ENCODE data around the gene KBTBD8. TPM values are rescaled to one million over a fixed set of nuclear protein-coding genes. Genes with fewer than 3 reads are reported as not detected.

The KBTBD8 gene
- total and polyA plus RNA-seq, 9 of the 15 experiments (the other 6 are each of a cell fraction or from before 2014, with no cell fraction given): 2.7 to 9.1 (median 5.6) TPM

GRCh38 chr3:67011414-67012131 lies 13.5 kb downstream of the KBTBD8 start (continued):
- TF ChIP-seq TCF3 (CRISPR knock-in tag; IDR thresholded peaks at IDR 0.05) (peak; percentile 71), MYC (IDR thresholded peaks at IDR 0.05; ENCODE audit: low read depth, low read length) (no peak), MYC (CRISPR knock-in tag; IDR thresholded peaks at IDR 0.05; ENCODE audit: borderline replicate concordance, low read depth) (no peak), ZNF224 (CRISPR knock-in tag; IDR thresholded peaks at IDR 0.05) (no peak), ZNF174 (CRISPR knock-in tag; IDR thresholded peaks at IDR 0.05) (no peak), MAX (CRISPR knock-in tag; IDR thresholded peaks at IDR 0.05) (no peak), KDM5B (IDR thresholded peaks at IDR 0.05; ENCODE audit: insufficient replicate concordance, low read depth, low read length) (no peak), BMI1 (IDR thresholded peaks at IDR 0.05; ENCODE audit: low read length) (no peak), CBFA2T3 (IDR thresholded peaks at IDR 0.05) (peak; percentile 85), POLR2G (IDR thresholded peaks at IDR 0.05; ENCODE audit: low read depth, low read length) (no peak), BCOR (IDR thresholded peaks at IDR 0.05) (peak; percentile 56), FOXK1 (CRISPR knock-in tag; IDR thresholded peaks at IDR 0.05; ENCODE audit: borderline replicate concordance) (no peak), KDM4B (IDR thresholded peaks at IDR 0.05; ENCODE audit: borderline replicate concordance in 2 of 2, low read depth in 1 of 2) (no peak), CTCF (IDR thresholded peaks at IDR 0.05 in 2 of 3, conservative IDR thresholded peaks at IDR 0.05 in 1 of 3; ENCODE audit: insufficient read depth in 2 of 3, low read depth in 1 of 3, low read length in 3 of 3) (no peak), PURB (CRISPR knock-in tag; IDR thresholded peaks at IDR 0.05; ENCODE audit: low read depth) (no peak), CBFA2T2 (conservative IDR thresholded peaks at IDR 0.05) (peak; percentile 65), ERF (CRISPR knock-in tag; IDR thresholded peaks at IDR 0.05) (no peak), ZBTB8A (IDR thresholded peaks at IDR 0.05; ENCODE audit: partially characterized antibody) (no peak), ZNF584 (CRISPR knock-in tag; IDR thresholded peaks at IDR 0.05; ENCODE audit: low read depth) (no peak), CBX1 (IDR thresholded peaks at IDR 0.05; ENCODE audit: low read depth) (no peak), ZNF197 (CRISPR knock-in tag; IDR thresholded peaks at IDR 0.05; ENCODE audit: low read depth) (no peak), NR4A1 (CRISPR knock-in tag; IDR thresholded peaks at IDR 0.05) (no peak), NR4A1 (tag; IDR thresholded peaks at IDR 0.05) (0 out of 2 replicates have a peak, but pooled peaks have one; percentile 47), PYGO2 (tag; IDR thresholded peaks at IDR 0.05) (no peak), TAF9B (IDR thresholded peaks at IDR 0.05; ENCODE audit: partially characterized antibody) (peak; percentile 23), RBM25 (IDR thresholded peaks at IDR 0.05; ENCODE audit: low read depth, low read length, severe bottlenecking) (peak; percentile 39), HDAC1 (IDR thresholded peaks at IDR 0.05) (peak in 1 of 2 experiments; percentile 63; a peak in 1 of 4 replicates)
- TF ChIP-seq, protein P1, sequence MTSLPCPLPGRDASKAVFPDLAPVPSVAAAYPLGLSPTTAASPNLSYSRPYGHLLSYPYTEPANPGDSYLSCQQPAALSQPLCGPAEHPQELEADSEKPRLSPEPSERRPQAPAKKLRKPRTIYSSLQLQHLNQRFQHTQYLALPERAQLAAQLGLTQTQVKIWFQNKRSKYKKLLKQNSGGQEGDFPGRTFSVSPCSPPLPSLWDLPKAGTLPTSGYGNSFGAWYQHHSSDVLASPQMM (CRISPR knock-in tag; IDR thresholded peaks at IDR 0.05): no peak
